DND-41 (cell line): ENCODE measurements around the gene RAB37.

Experiments
- ATAC-seq: fragments of 200-7000 bp; cut with Tn5 transposase; 3 replicates; pipeline ENCODE4 v1.9.1; 2021; ENCODE audit warnings: low read depth; ENCODE audit not compliant: insufficient read depth
- DNase-seq: peaks from one replicate; pipeline ENCODE4 v3.0.0-alpha.2; 2020
- H2AFZ ChIP-seq: 2 replicates; pipeline ENCODE4 v1.6.0; 2012; ENCODE audit warnings: low read depth, low read length
- H3K27ac ChIP-seq: 2 replicates; pipeline ENCODE4 v1.5.1; 2012; ENCODE audit warnings: low read length, inconsistent platforms
- H3K27me3 ChIP-seq: fragments of 200-600 bp; sonication (generic); 2 replicates; pipeline ENCODE4 v1.6.0; 2012; ENCODE audit warnings: low read length, mild to moderate bottlenecking, inconsistent platforms; ENCODE audit not compliant: insufficient read depth, poor library complexity
- H3K36me3 ChIP-seq: 2 replicates; pipeline ENCODE4 v1.5.1; 2012; ENCODE audit warnings: low read length, inconsistent platforms; ENCODE audit not compliant: insufficient read depth
- H3K4me1 ChIP-seq: 2 replicates; pipeline ENCODE4 v1.5.1; 2012; ENCODE audit warnings: mild to moderate bottlenecking, low read length; ENCODE audit not compliant: insufficient read depth
- H3K4me2 ChIP-seq: 2 replicates; pipeline ENCODE4 v1.6.0; 2012; ENCODE audit warnings: mild to moderate bottlenecking, moderate library complexity, low read length, inconsistent platforms; ENCODE audit not compliant: insufficient read depth
- H3K4me3 ChIP-seq, 2 experiments: fragments of 200-600 bp in 1 of 2; shearing (Covaris generic) in 1 of 2; 2 replicates each; pipeline ENCODE4 v1.5.1; 2012 to 2016; ENCODE audit warnings: inconsistent platforms in 2 of 2, low read length in 2 of 2, mild to moderate bottlenecking in 2 of 2, low read depth in 1 of 2, moderate library complexity in 1 of 2
- H3K79me2 ChIP-seq: 2 replicates; pipeline ENCODE4 v1.6.0; 2012; ENCODE audit warnings: low read length, inconsistent platforms; ENCODE audit not compliant: insufficient read depth
- H3K9ac ChIP-seq: 2 replicates; pipeline ENCODE4 v1.6.0; 2012; ENCODE audit warnings: low read depth, mild to moderate bottlenecking, inconsistent platforms, low read length, moderate library complexity
- H3K9me3 ChIP-seq: 2 replicates; pipeline ENCODE4 v1.5.1; 2012; ENCODE audit warnings: low read length, moderate library complexity, mild to moderate bottlenecking, inconsistent platforms; ENCODE audit not compliant: insufficient read depth, severe bottlenecking
- H4K20me1 ChIP-seq: 2 replicates; pipeline ENCODE4 v1.6.0; 2012; ENCODE audit warnings: low read length; ENCODE audit not compliant: insufficient read depth
- CTCF ChIP-seq: IDR thresholded peaks from 2 replicates; pipeline ENCODE4 v1.5.1; 2012; ENCODE audit warnings: borderline replicate concordance, low read length, moderate library complexity, mild to moderate bottlenecking; ENCODE audit not compliant: poor library complexity, severe bottlenecking; ENCODE audit errors: extremely low read depth
- EZH2 ChIP-seq: IDR thresholded peaks from 3 replicates; pipeline ENCODE4 v1.6.1; 2012; ENCODE audit warnings: borderline replicate concordance, low read depth, mild to moderate bottlenecking, moderate library complexity, low read length, inconsistent platforms; ENCODE audit not compliant: severe bottlenecking

The RAB37 gene

DNA sequence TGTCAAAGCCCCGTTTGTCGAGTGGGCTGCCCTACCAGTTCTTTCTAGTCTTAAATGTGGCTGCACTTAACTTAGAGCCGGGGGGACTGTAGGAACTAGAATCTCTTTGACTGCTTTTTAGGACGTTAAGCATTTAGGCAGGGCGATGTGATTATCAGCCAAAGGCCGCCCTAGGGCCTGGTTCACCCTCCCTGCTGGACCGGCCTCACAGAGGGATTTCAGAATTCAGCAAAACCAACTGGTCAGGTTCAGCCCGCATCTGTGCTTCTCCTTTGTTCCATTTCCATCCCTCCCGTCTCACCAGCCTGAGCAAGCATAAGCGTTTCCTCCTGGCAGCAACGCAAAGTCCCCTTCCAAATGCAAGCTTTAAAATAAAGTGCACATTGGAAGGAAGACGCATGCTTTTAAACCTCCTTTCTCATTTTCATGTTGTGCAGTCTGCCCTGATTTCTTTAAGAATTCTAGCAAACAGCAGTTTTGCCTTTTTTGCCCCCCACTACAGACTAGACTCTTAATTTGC is 55.6 kb downstream of the RAB37 start:
- Histone ChIP-seq H3K9me3 (no peaks in the 10 kb centered on the region), H3K27me3 (no peaks in the 10 kb centered on the region), H3K79me2 (no peaks in the 10 kb centered on the region), H3K4me3 (no peak overlapping the region), H3K4me1 (no peaks in the 10 kb centered on the region), H3K36me3 (peaks cover 26% of the 10 kb centered on the region), H2AFZ (no peak overlapping the region), H3K9ac (no peak overlapping the region), H3K27ac (no peak overlapping the region), H4K20me1 (no peaks in the 10 kb centered on the region), H3K4me2 (no peak overlapping the region)
- ATAC-seq = no peak
- TF ChIP-seq EZH2 = no peak
- no peak for TF ChIP-seq CTCF
- DNase-seq = no peak

DNA sequence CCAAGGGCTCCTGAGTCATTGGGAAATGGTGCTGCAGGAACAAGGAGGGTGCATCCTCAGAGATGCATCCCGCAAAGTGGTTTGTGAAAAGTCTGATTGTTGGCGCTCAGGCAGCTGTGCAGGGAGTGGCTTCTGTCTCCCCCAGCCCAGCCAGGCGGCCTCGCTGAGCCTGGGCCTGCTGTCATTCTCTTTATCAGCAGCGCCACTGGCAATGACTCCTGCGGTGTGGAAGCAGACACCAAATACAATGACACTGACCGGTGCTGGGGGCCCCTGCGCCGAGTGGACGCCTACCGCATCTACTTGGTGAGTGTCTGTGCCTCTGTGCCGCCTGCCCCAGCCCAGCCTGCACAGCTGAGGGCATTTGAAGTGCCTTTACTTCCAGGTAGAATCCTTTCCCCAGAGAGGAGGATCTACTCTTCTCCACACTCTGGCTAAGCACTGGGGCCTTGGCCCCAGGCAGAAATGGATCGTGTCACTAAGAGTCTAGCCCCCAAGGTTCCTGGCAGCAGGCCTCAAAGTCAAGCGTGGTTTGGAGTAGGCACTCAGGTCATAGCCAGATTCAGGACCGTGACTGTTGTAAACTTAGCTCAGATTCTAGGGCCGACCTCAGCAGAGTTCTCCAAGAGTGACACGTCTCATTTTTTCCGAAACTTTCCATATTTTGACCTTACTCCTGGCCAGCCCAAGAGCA is 58.4 kb downstream of the RAB37 start:
- H3K27me3 ChIP-seq = no peaks in the 10 kb centered on the region
- no peak overlapping the region for H2AFZ ChIP-seq
- no peak overlapping the region for H3K27ac ChIP-seq
- ATAC-seq = no peak
- H3K9ac ChIP-seq = no peak overlapping the region
- no peaks in the 10 kb centered on the region for H3K79me2 ChIP-seq
- H3K9me3 ChIP-seq = no peaks in the 10 kb centered on the region
- no peak for DNase-seq
- no peak overlapping the region for H3K4me3 ChIP-seq
- TF ChIP-seq CTCF (no peak), EZH2 (no peak)
- no peak overlapping the region for H3K4me2 ChIP-seq
- no peaks in the 10 kb centered on the region for H3K4me1 ChIP-seq
- no peaks in the 10 kb centered on the region for H4K20me1 ChIP-seq
- peaks cover 44% of the 10 kb centered on the region for H3K36me3 ChIP-seq

DNA sequence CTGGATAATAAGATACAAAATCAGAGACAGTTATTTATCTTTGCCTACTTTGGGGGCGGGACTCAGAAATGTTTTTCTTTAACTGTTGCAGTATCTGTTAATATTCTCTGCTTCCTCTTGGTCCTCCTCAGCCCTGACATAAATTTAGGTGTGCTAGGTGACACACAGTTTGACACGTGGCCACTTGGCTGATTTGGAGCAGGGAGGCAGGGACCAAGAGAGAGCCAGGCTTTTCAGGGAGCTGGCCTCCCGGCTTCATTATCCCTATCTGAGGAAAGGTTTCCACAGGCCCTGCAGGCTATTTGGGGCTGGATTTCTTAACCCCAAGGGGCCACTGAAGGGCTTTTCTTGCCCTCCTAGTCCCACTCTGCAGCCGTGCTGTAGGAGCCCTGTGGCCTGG is 59.2 kb downstream of the RAB37 start:
- Histone ChIP-seq H2AFZ (no peak overlapping the region), H3K4me3 (no peak overlapping the region), H3K9ac (no peak overlapping the region), H3K4me2 (no peak overlapping the region), H3K79me2 (no peaks in the 10 kb centered on the region), H3K36me3 (peaks cover 43% of the 10 kb centered on the region), H3K27ac (no peak overlapping the region), H4K20me1 (no peaks in the 10 kb centered on the region), H3K4me1 (no peaks in the 10 kb centered on the region), H3K27me3 (no peaks in the 10 kb centered on the region), H3K9me3 (no peaks in the 10 kb centered on the region)
- TF ChIP-seq CTCF = no peak
- no peak for TF ChIP-seq EZH2
- ATAC-seq = no peak
- no peak for DNase-seq
